Smooth muscle cell (in vitro differentiated cells): Measurements from ENCODE around the gene RAD54L. TPM values are rescaled to one million over a fixed set of nuclear protein-coding genes. Genes with fewer than 3 reads are reported as not detected.

Experiments used
- DNase-seq: peaks from one replicate; lab custom pipeline; 2025; ENCODE audit not compliant: unreplicated experiment; lab: John Stamatoyannopoulos, UW
- H2AFZ ChIP-seq: fragments of 200-600 bp; sonication (generic); 2 replicates; pipeline ENCODE4 v1.6.0; 2016; ENCODE audit warnings: antibody characterized with exemption, low read depth, mild to moderate bottlenecking
- H3F3A ChIP-seq: fragments of 200-600 bp; sonication (generic); 2 replicates; pipeline ENCODE4 v1.6.0; 2017; ENCODE audit warnings: antibody characterized with exemption, low read depth
- H3K27ac ChIP-seq: fragments of 200-600 bp; sonication (generic); 2 replicates; pipeline ENCODE4 v1.5.1; 2016; ENCODE audit warnings: low read depth, mild to moderate bottlenecking
- H3K27me3 ChIP-seq: fragments of 200-600 bp; sonication (generic); 2 replicates; pipeline ENCODE4 v1.6.1; 2016; ENCODE audit warnings: low read depth, mild to moderate bottlenecking
- H3K36me3 ChIP-seq: fragments of 200-600 bp; sonication (generic); 2 replicates; pipeline ENCODE4 v1.5.1; 2016; ENCODE audit warnings: low read depth
- H3K4me1 ChIP-seq: fragments of 200-600 bp; sonication (generic); 2 replicates; pipeline ENCODE4 v1.5.1; 2016; ENCODE audit warnings: low read depth
- H3K4me2 ChIP-seq: fragments of 200-600 bp; sonication (generic); 2 replicates; pipeline ENCODE4 v1.6.0; 2016; ENCODE audit warnings: mild to moderate bottlenecking
- H3K4me3 ChIP-seq: fragments of 200-600 bp; sonication (generic); 2 replicates; pipeline ENCODE4 v1.5.1; 2016; ENCODE audit warnings: mild to moderate bottlenecking
- H3K79me2 ChIP-seq: fragments of 200-600 bp; sonication (generic); 2 replicates; pipeline ENCODE4 v1.6.0; 2016; ENCODE audit warnings: low read depth, mild to moderate bottlenecking
- H3K9ac ChIP-seq: fragments of 200-600 bp; sonication (generic); 2 replicates; pipeline ENCODE4 v1.6.0; 2016; ENCODE audit warnings: low read depth
- H3K9me3 ChIP-seq: fragments of 200-600 bp; sonication (generic); replicated peaks from 2 replicates; pipeline ENCODE4 v1.5.1; 2016; ENCODE audit warnings: low read depth
- H4K20me1 ChIP-seq: fragments of 200-600 bp; sonication (generic); 2 replicates; pipeline ENCODE4 v1.6.0; 2016; ENCODE audit warnings: low read depth
- WGBS: methylation state at CpG from one replicate; pipeline ENCODE4 v1.1.7; 2016; ENCODE audit warnings: low lambda C conversion rate; 5-methylcytosine and 5-hydroxymethylcytosine counted together
- polyA plus RNA-seq: library from polyadenylated mRNA; unstranded; fragments of >200 nt; fragmentation: Nextera tagmentation; extraction: Ambion mirVana; gene quantifications from 2 replicates; pipeline ENCODE4 v1.2.1, GENCODE V29; 2016
- total RNA-seq: library from RNA; depleted of rRNA; stranded (reverse); fragments of >200 nt; gene quantifications from 2 replicates; pipeline ENCODE4 v1.2.3, GENCODE V29; 2014
- TF ChIP-seq, protein P1 (sequence below): fragments of 200-600 bp; sonication (generic); IDR thresholded peaks from 2 replicates; pipeline ENCODE4 v1.5.1; 2017; ENCODE audit warnings: borderline replicate concordance, mild to moderate bottlenecking, antibody characterized with exemption; ENCODE audit not compliant: insufficient read depth, poor library complexity, severe bottlenecking

Gene RAD54L
- total and polyA plus RNA-seq, 2 experiments from 2014 or later = 4.9 to 5.6 TPM

DNA sequence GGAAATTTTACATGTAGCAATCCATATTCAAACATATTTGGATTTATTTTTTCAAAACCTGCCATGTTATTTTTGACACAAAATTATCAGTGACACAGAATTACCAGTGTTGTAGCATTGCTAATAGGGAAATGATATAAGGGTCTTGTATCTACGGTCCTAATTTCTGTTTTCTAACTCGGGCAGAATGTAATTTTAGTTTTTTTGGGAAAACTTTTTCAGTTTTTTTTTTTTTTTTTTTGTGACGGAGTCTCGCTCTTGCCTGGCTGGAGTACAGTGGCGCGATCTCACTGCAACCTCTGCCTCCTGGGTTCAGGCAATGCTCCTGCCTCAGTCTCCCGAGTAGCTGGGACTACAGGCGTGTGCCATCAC, 58.6 kb downstream of the RAD54L start:
- Histone ChIP-seq H3F3A (peaks cover 2% of the 10 kb centered on the region), H3K27me3 (no peaks in the 10 kb centered on the region), H3K9ac (no peak overlapping the region), H3K79me2 (peaks cover 75% of the 10 kb centered on the region), H3K27ac (no peak overlapping the region), H4K20me1 (peaks cover 58% of the 10 kb centered on the region), H3K36me3 (no peaks in the 10 kb centered on the region), H2AFZ (no peak overlapping the region), H3K4me2 (no peak overlapping the region), H3K9me3 (no peaks in the 10 kb centered on the region), H3K4me3 (no peak overlapping the region), H3K4me1 (peaks cover 12% of the 10 kb centered on the region)
- TF ChIP-seq, protein P1, sequence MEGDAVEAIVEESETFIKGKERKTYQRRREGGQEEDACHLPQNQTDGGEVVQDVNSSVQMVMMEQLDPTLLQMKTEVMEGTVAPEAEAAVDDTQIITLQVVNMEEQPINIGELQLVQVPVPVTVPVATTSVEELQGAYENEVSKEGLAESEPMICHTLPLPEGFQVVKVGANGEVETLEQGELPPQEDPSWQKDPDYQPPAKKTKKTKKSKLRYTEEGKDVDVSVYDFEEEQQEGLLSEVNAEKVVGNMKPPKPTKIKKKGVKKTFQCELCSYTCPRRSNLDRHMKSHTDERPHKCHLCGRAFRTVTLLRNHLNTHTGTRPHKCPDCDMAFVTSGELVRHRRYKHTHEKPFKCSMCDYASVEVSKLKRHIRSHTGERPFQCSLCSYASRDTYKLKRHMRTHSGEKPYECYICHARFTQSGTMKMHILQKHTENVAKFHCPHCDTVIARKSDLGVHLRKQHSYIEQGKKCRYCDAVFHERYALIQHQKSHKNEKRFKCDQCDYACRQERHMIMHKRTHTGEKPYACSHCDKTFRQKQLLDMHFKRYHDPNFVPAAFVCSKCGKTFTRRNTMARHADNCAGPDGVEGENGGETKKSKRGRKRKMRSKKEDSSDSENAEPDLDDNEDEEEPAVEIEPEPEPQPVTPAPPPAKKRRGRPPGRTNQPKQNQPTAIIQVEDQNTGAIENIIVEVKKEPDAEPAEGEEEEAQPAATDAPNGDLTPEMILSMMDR = no peak
- WGBS = 93% methylated on average over 8 of the region's 8 CpGs
- DNase-seq = no peak

DNA sequence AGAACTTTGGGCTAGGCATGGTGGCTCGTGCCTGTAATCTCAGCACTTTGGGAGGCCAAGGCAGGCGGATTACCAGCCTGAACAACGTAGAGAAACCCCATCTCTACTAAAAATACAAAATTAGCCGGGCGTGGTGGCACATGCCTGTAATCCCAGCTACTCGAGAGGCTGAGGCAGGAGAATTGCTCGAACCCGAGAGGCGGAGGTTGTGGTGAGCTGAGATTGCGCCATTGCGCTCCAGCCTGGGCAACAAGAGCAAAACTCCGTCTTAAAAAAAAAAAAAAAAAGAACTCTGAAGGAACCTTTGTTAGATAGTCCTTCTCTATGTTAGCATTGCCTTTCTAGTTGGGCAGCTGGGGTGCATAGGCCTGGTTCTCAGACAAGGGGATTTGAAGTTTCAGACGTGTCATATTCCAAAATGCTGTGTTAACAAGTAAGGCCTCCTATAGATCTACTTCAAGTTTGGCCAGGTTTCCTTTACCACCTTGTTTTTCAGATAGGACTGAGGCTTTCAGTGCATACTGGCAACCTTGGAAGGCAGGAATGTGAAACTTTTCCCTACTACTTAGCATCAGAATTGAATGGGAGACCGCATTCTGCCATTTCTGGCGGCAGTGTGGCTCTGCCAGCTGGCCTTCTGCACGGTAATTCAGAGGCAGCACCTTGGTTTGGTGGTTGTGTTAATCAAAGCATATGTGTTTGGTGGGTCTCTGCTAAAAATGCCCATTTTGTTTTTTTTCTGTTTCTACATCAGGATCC, 62.0 kb downstream of the RAD54L start:
- 96% methylated on average over 16 of the region's 16 CpGs for WGBS
- H4K20me1 ChIP-seq = peaks cover 49% of the 10 kb centered on the region
- TF ChIP-seq, protein P1 = no peak
- H3K9me3 ChIP-seq = no peaks in the 10 kb centered on the region
- no peak overlapping the region for H2AFZ ChIP-seq
- H3K9ac ChIP-seq = no peak overlapping the region
- peaks cover 48% of the 10 kb centered on the region for H3K79me2 ChIP-seq
- no peaks in the 10 kb centered on the region for H3F3A ChIP-seq
- peaks cover 18% of the 10 kb centered on the region for H3K36me3 ChIP-seq
- H3K27me3 ChIP-seq = no peaks in the 10 kb centered on the region
- H3K4me3 ChIP-seq = no peak overlapping the region
- DNase-seq = no peak
- no peak overlapping the region for H3K4me2 ChIP-seq
- peaks cover 7% of the 10 kb centered on the region for H3K4me1 ChIP-seq
- H3K27ac ChIP-seq = no peak overlapping the region

DNA sequence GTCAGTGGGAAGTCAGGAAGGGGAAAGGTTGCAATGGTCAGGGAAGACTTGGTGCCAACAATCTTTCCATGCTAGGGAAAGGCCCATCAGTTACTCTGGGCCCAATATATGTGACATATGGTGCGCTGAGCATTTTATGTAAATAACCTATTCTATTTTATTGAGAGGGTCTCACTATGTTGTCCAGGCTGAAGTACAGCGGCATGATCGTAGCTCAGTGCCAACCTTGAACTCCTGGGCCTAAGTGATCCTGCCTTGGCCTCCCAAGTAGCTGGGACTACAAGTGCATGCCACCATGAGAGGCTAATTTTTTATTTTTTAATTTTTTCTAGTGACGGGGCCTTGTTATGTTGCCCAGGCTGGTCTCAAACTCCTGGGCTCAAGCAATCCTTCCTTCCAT, 62.8 kb downstream of the RAD54L start:
- 94% methylated on average over 4 of the region's 4 CpGs for WGBS
- Histone ChIP-seq H3K4me1 (no peaks in the 10 kb centered on the region), H3K9ac (no peak overlapping the region), H3K4me3 (no peak overlapping the region), H3K4me2 (no peak overlapping the region), H3K9me3 (no peaks in the 10 kb centered on the region), H2AFZ (no peak overlapping the region), H3K79me2 (peaks cover 41% of the 10 kb centered on the region), H3K36me3 (peaks cover 18% of the 10 kb centered on the region), H4K20me1 (peaks cover 42% of the 10 kb centered on the region), H3K27me3 (no peaks in the 10 kb centered on the region), H3K27ac (no peak overlapping the region), H3F3A (no peaks in the 10 kb centered on the region)
- TF ChIP-seq, protein P1 = no peak
- no peak for DNase-seq
